GM10266 (cell line): Measurements from ENCODE around the gene MAP4.

Experiments used
- DNase-seq: peaks from one replicate; pipeline ENCODE4 v3.0.0; 2012; ENCODE audit errors: extremely low spot score
- TF ChIP-seq, protein P1 (sequence below): IDR thresholded peaks from 2 replicates; pipeline ENCODE4 v1.5.1; 2012; ENCODE audit warnings: mild to moderate bottlenecking, low read depth; ENCODE audit not compliant: control insufficient read depth, insufficient read depth; ENCODE audit errors: missing control alignments

The MAP4 gene

DNA sequence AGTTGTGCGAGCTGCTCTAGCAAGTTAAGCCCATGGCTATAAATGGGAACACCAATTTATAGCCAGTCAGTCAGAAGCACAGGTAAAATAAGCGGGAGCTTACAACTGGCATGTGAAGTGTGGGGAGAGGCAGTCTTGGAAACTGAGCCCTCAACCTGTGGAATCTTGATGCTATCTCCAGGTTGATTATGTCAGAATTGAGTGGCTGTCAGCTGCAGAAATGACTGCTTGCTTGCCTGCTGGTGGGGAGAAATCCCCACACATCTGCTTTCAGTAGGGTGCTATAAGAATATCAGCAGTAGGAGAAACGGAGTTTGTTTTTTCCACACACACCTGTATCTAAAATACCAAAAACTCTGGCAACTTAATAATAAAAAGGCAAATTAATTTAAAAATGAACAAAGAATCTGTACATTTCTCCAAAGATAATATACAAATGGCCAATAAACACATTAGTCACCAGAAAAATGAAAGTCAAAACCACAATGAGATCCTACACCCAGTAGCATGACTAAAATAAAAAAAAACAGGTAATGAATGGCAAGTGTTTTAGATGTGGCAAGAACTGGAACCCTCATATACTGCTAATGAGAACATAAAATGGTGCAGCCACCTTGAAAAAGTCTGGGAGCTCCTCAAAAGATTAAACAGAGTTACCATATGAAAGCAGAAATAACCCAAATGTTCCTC lies 26.0 kb upstream of the MAP4 start:
- TF ChIP-seq, protein P1, sequence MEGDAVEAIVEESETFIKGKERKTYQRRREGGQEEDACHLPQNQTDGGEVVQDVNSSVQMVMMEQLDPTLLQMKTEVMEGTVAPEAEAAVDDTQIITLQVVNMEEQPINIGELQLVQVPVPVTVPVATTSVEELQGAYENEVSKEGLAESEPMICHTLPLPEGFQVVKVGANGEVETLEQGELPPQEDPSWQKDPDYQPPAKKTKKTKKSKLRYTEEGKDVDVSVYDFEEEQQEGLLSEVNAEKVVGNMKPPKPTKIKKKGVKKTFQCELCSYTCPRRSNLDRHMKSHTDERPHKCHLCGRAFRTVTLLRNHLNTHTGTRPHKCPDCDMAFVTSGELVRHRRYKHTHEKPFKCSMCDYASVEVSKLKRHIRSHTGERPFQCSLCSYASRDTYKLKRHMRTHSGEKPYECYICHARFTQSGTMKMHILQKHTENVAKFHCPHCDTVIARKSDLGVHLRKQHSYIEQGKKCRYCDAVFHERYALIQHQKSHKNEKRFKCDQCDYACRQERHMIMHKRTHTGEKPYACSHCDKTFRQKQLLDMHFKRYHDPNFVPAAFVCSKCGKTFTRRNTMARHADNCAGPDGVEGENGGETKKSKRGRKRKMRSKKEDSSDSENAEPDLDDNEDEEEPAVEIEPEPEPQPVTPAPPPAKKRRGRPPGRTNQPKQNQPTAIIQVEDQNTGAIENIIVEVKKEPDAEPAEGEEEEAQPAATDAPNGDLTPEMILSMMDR = no peak
- no peak for DNase-seq

DNA sequence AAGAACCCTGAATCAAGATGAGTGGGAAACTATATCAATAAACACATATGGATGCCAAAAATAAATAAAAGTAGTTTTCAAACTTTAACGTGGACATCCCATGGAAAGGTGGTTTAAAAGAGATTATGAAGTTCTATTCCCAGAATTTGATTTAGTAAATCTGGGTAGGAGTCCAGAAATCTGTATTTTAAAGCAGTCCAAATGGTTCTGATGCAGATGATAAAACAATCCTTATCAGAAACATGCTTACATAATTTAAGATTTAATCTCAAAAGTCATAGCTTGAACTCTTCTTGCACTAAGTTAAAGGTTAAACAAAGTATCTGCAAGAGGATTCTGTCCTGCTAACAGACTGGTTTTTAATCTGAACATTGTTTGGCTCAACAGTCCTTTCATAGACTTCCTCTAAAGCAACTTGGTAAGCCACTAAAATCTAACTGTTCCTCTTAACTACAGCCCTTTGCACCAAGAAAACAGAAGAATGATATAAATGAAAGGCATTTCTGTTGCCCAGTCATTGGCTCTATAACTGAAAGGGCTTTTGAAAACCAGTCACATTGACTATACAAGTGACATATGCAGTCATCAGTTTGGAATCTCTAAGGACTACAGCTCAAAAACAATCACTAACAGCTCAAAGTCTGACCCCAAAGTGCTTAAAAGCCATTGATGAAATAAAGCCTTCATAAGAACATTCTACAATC lies 23.4 kb upstream of the MAP4 start:
- DNase-seq = no peak
- TF ChIP-seq, protein P1 = no peak

GRCh38 chr3:48038971-48039481 lies 22.8 kb upstream of the MAP4 start:
- TF ChIP-seq, protein P1 = no peak
- no peak for DNase-seq

GRCh38 chr3:48034000-48034516 lies 17.8 kb upstream of the MAP4 start:
- TF ChIP-seq, protein P1 = no peak
- no peak for DNase-seq

- no peak for DNase-seq
- TF ChIP-seq, protein P1 = no peak
Measured at GRCh38 chr3:48030188-48030587, 14.0 kb upstream of the MAP4 start.

GRCh38 chr3:48026951-48027908 lies 11.0 kb upstream of the MAP4 start:
- no peak for DNase-seq
- TF ChIP-seq, protein P1 = no peak
